ENCODE results near the gene NDOR1.
"Not testable (repeated sequence)": the region's sequence is repeated elsewhere in the genome, so short reads cannot be mapped to it uniquely, and the experiment has no call there.

The NDOR1 gene

GRCh38 chr9:137245450-137246421 is 40.2 kb downstream of the NDOR1 start:
- no peak for DNase-seq

GRCh38 chr9:137247135-137247915 is 41.8 kb downstream of the NDOR1 start:
- no peak for DNase-seq

GRCh38 chr9:137247916-137248175 is 42.3 kb downstream of the NDOR1 start:
- no peak for DNase-seq

- DNase-seq, result no peak
Measured at GRCh38 chr9:137250329-137251193, 45.1 kb downstream of the NDOR1 start.

- DNase-seq, result no peak
Measured at GRCh38 chr9:137251194-137251461, 45.6 kb downstream of the NDOR1 start, which contains the start of gene STPG3. TSS of gene STPG3 (plus strand) at chr9:137251286. CDS start at chr9:137251287, 1 bp downstream.

- DNase-seq, result no peak
Measured at GRCh38 chr9:137251490-137252268, 46.2 kb downstream of the NDOR1 start.

GRCh38 chr9:137252555-137253506 is 47.3 kb downstream of the NDOR1 start:
- DNase-seq, result no peak

GRCh38 chr9:137253717-137254623 is 48.5 kb downstream of the NDOR1 start:
- DNase-seq, result no peak

GRCh38 chr9:137254624-137255447 is 49.3 kb downstream of the NDOR1 start, which contains the start of gene NELFB:
TSS of gene NELFB (plus strand) at chr9:137255327.
- peak; percentile 85 for DNase-seq

GRCh38 chr9:137255448-137256114 is 50.1 kb downstream of the NDOR1 start:
- no peak for DNase-seq

GRCh38 chr9:137256362-137256761 is 50.9 kb downstream of the NDOR1 start:
- no peak for DNase-seq

GRCh38 chr9:137256856-137257255 is 51.4 kb downstream of the NDOR1 start:
- no peak for DNase-seq

- DNase-seq, result not testable (repeated sequence)
Measured at GRCh38 chr9:137262173-137262908, 56.8 kb downstream of the NDOR1 start.

GRCh38 chr9:137262909-137263285 is 57.4 kb downstream of the NDOR1 start:
- no peak for DNase-seq

- DNase-seq, result no peak
Measured at GRCh38 chr9:137263506-137263905, 58.0 kb downstream of the NDOR1 start.

GRCh38 chr9:137264067-137264466 is 58.6 kb downstream of the NDOR1 start:
- DNase-seq, result no peak

- DNase-seq, result no peak
Measured at GRCh38 chr9:137265496-137266161, 60.1 kb downstream of the NDOR1 start.
